Activated T-helper 9 cell treated with anti-CD3 and anti-CD28 coated beads, Interleukin-2, amount 50 U/mL, for 16 hours (primary cell): ENCODE measurements around the gene C15orf62.

Source experiments
- DNase-seq: peaks from one replicate; pipeline ENCODE4 v3.0.0-alpha.2; 2020; ENCODE audit warnings: low read depth

C15orf62 gene

GRCh38 chr15:40785164-40785563 lies 15.4 kb downstream of the C15orf62 start:
- DNase-seq = no peak

GRCh38 chr15:40785814-40786213 lies 16.0 kb downstream of the C15orf62 start:
- no peak for DNase-seq

- DNase-seq = peak; percentile 41
These were observed 17.6 kb downstream of the C15orf62 start for GRCh38 chr15:40787344-40787841.

- DNase-seq = no peak
These were observed 18.2 kb downstream of the C15orf62 start for GRCh38 chr15:40787991-40788390.

GRCh38 chr15:40789119-40789518 lies 19.3 kb downstream of the C15orf62 start:
- no peak for DNase-seq

GRCh38 chr15:40789999-40790398 lies 20.2 kb downstream of the C15orf62 start:
- DNase-seq = no peak

GRCh38 chr15:40790718-40791117 lies 20.9 kb downstream of the C15orf62 start:
- DNase-seq = no peak

- DNase-seq = no peak
These were observed 22.6 kb downstream of the C15orf62 start for GRCh38 chr15:40792394-40792793.

- DNase-seq = no peak
These were observed 23.6 kb downstream of the C15orf62 start for GRCh38 chr15:40793216-40793989.

- no peak for DNase-seq
These were observed 26.3 kb downstream of the C15orf62 start for GRCh38 chr15:40796041-40796440.

GRCh38 chr15:40796512-40796911 lies 26.7 kb downstream of the C15orf62 start:
- DNase-seq = no peak

GRCh38 chr15:40799523-40799922 lies 29.7 kb downstream of the C15orf62 start:
- no peak for DNase-seq

- no peak for DNase-seq
These were observed 33.3 kb downstream of the C15orf62 start for GRCh38 chr15:40803076-40803475.

GRCh38 chr15:40803688-40804087 lies 33.9 kb downstream of the C15orf62 start:
- no peak for DNase-seq

GRCh38 chr15:40806672-40807027 lies 36.9 kb downstream of the C15orf62 start:
- no peak for DNase-seq

- peak; percentile 88 for DNase-seq
These were observed 37.5 kb downstream of the C15orf62 start, which contains the start of the genes DNAJC17 and ZFYVE19 for GRCh38 chr15:40807028-40807887. Gene DNAJC17, minus strand, starts transcription at chr15:40807473. Its CDS starts 27 bp downstream, at chr15:40807446. Gene ZFYVE19, plus strand, starts transcription at chr15:40807089. Its CDS starts 501 bp downstream, at chr15:40807590.

GRCh38 chr15:40807888-40808461 lies 38.2 kb downstream of the C15orf62 start:
- DNase-seq = no peak

- no peak for DNase-seq
These were observed 39.2 kb downstream of the C15orf62 start for GRCh38 chr15:40808861-40809450.

GRCh38 chr15:40812721-40813425 lies 43.1 kb downstream of the C15orf62 start:
- DNase-seq = no peak

GRCh38 chr15:40815042-40815698 lies 45.4 kb downstream of the C15orf62 start:
- DNase-seq = no peak

- no peak for DNase-seq
These were observed 49.3 kb downstream of the C15orf62 start for GRCh38 chr15:40819048-40819447.
